Measurements from ENCODE around the gene KCNAB1.

Gene KCNAB1

DNA sequence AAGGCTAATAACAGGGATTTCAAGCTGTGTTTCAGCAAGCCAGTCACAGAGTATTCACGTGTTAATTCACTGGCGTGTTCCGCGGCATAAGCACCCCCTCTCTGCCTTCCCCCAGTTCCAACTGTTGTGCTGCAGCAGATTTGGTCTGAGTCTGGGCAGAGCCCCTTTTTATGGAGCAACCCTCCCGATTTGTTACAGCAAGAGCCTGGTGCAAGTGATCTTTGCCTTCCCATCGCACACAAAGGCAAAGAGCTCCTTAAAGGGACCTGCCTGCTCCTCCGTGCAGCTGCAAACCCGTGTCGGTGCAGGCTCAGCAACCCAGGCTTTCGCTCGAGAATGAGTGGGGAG lies 170.5 kb downstream of the KCNAB1 start:
- ChIA-PET CTCF (no interaction called here), POLR2A (no interaction called here)
- TF ChIP-seq, protein P1, sequence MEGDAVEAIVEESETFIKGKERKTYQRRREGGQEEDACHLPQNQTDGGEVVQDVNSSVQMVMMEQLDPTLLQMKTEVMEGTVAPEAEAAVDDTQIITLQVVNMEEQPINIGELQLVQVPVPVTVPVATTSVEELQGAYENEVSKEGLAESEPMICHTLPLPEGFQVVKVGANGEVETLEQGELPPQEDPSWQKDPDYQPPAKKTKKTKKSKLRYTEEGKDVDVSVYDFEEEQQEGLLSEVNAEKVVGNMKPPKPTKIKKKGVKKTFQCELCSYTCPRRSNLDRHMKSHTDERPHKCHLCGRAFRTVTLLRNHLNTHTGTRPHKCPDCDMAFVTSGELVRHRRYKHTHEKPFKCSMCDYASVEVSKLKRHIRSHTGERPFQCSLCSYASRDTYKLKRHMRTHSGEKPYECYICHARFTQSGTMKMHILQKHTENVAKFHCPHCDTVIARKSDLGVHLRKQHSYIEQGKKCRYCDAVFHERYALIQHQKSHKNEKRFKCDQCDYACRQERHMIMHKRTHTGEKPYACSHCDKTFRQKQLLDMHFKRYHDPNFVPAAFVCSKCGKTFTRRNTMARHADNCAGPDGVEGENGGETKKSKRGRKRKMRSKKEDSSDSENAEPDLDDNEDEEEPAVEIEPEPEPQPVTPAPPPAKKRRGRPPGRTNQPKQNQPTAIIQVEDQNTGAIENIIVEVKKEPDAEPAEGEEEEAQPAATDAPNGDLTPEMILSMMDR (IDR thresholded peaks at IDR 0.05; ENCODE audit: control extremely low read depth, extremely low read depth, low read depth, missing control alignments): no peak
- no peak for DNase-seq (ENCODE audit: extremely low spot score)

DNA sequence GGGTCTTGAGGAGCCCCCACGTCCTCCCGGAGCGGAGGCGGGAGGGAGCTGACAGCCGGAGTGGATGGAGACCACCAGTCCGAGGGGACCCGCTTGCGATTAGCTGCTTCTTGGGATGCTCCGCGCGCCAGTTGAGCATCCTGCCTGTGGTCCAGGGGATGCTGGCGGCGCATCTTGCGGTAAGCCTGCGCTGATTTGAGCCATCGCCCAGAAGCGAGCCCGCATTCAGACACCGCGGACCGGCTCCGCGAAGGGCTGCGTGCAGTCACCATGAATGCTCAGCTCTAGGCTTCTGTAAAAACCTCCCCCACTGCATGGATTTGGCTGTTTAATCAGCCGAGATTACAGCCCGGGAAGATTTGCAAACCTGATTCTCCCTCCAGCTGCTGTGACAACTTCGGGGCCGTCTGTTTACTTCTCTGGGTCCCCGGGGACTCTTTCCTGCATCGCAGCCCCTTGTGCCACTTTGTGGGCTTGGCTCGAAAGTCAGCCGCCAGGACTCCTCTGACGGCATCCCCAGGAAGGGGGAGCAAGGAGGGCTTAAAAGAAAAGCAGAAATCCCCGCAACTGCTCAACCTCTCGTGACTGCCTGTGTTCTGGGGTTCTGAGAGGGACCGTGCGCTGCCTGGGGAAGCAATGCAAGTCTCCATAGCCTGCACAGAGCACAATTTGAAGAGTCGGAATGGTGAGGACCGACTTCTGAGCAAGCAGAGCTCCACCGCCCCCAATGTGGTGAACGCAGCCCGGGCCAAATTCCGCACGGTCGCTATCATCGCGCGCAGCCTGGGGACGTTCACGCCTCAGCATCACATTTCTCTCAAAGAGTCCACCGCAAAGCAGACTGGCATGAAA lies 171.1 kb downstream of the KCNAB1 start:
- TF ChIP-seq, protein P1 (IDR thresholded peaks at IDR 0.05; ENCODE audit: control extremely low read depth, extremely low read depth, low read depth, missing control alignments): no peak
- DNase-seq (ENCODE audit: extremely low spot score): no peak
- ChIA-PET POLR2A (no interaction called here), CTCF (interaction anchor here (1.7 kb wide), 1 partner anchor 15 kb away, joined by 3 read pairs; no protein-coding TSS in a partner anchor)

DNA sequence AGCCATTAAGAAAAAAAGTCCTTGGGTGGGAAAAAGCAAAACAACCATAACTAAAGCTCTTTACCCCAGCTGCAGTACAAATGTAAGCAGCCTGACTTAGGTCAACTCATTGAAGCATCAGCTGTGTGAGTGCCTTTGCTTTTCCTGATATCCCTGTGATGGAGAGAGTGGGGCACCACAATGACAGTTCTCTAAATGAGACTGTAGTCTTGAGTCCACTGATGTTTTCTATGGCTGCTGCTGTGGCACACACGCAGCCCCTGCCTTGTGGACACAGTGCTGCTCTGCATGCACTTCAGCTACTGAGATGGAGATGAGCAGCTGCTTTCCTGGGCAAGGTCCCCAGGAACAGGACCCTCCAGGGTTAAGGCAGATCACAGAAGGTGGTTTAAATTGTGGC lies 173.2 kb downstream of the KCNAB1 start:
- TF ChIP-seq, protein P1 (IDR thresholded peaks at IDR 0.05; ENCODE audit: control extremely low read depth, extremely low read depth, low read depth, missing control alignments): no peak
- CTCF ChIA-PET: interaction anchor here (1.2 to 1.7 kb wide), 3 partner anchors 11 to 53 kb away, joined by 3 to 4 read pairs (median 4); no protein-coding TSS in a partner anchor
- POLR2A ChIA-PET: no interaction called here
- no peak for DNase-seq (ENCODE audit: extremely low spot score)

DNA sequence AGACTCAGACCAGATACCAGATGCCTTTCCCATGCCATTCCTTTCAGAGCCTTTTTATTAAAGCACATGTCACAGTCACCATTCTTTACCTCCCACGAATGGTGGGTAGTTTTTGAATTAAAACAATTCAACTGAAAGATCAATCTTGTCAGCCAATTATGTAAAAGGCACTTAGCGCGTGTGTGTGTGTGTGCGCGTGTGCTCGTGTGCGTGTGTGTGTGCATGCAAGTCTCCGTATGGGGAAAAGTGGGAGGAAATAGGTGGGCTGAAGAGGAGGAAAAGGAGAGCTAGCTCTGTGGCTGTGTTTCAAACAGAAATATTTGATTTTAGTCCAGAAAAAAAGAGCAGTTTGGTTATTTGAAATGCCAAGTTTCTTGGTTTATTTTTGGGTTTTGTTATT lies 177.2 kb downstream of the KCNAB1 start:
- CTCF ChIA-PET: no interaction called here

DNA sequence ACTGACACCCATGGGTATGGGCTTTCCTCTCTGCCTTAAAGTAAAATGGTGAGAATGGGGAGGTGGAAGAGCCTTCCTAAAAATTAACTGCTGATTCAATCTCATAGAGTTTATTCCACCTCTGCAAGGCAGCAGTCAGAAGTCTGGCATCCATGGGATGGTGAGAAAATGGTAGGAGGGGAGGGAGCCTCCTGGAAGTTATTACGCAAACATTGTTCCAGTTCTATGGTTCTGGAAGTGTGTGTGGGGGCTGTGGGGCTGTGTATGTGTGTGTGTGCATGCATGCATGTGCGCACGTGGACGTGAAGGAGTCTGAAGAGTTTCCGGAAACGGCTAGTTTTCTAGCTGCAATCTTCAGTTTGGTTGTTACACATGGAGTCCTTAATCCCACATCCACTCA lies 177.6 kb downstream of the KCNAB1 start:
- CTCF ChIA-PET: no interaction called here

More for the DNA sequence above, 177.2 kb downstream of the KCNAB1 start:
- DNase-seq (ENCODE audit: extremely low spot score): no peak
- POLR2A ChIA-PET: no interaction called here
- TF ChIP-seq, protein P1 (IDR thresholded peaks at IDR 0.05; ENCODE audit: control extremely low read depth, extremely low read depth, low read depth, missing control alignments): no peak

DNA sequence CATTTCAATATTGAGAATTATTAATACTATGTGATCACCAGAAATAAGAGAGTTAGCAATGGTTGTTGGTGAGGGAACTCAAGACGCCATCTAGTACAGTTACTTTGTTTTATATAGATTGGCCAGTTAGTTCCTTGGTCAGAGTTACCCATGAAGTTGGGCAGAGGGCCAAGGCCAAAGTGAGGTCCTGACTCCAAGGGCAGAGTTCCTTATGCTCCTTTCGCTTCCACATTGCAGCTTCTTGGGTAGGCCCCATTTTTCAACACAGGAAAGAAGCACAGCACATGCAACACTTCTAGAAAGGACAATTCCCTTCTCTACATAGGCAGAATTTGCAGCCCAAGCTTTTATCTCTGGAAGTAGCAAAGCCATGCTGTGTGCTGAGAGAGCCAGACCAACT lies 178.6 kb downstream of the KCNAB1 start:
- DNase-seq (ENCODE audit: extremely low spot score): no peak
- CTCF ChIA-PET: interaction anchor here (1.0 to 1.3 kb wide), 2 partner anchors 20 to 43 kb away, joined by 3 read pairs; no protein-coding TSS in a partner anchor
- TF ChIP-seq, protein P1 (IDR thresholded peaks at IDR 0.05; ENCODE audit: control extremely low read depth, extremely low read depth, low read depth, missing control alignments): no peak
- POLR2A ChIA-PET: no interaction called here

More for the DNA sequence above, 177.6 kb downstream of the KCNAB1 start:
- no peak for DNase-seq (ENCODE audit: extremely low spot score)
- TF ChIP-seq, protein P1 (IDR thresholded peaks at IDR 0.05; ENCODE audit: control extremely low read depth, extremely low read depth, low read depth, missing control alignments): no peak
- POLR2A ChIA-PET: no interaction called here

Data from GM10248 (cell line).